Spleen (tissue), 11 donors: Measurements from ENCODE around the gene PMM2. TPM values are rescaled to one million over a fixed set of nuclear protein-coding genes. Genes with fewer than 3 reads are reported as not detected.
A peak's percentile ranks its signal among the peaks of the same experiment; 100 is the strongest.

Source experiments
- DNase-seq: peaks from one replicate; pipeline ENCODE4 v3.0.0-alpha.2; 2020
- H3K27ac ChIP-seq, 8 donors: fragments of 200-600 bp; sonication (generic) in 7 of 8; 1 replicate in 4 of 8; 2 replicates in 4 of 8; pipeline versions ENCODE4 v1.5.0 to v1.8.0; 2016 to 2021; ENCODE audit warnings: inconsistent platforms in 4 of 8, mild to moderate bottlenecking in 4 of 8, moderate library complexity in 1 of 8
- H3K27me3 ChIP-seq, 7 donors: fragments of 200-600 bp; sonication (generic) in 6 of 7; replicated peaks in 1 of 7; 1 replicate in 4 of 7; 2 replicates in 3 of 7; pipeline versions ENCODE4 v1.5.0 to v1.8.0; 2016 to 2021; ENCODE audit warnings: inconsistent platforms in 3 of 7, mild to moderate bottlenecking in 1 of 7
- H3K36me3 ChIP-seq, 6 donors: fragments of 200-600 bp; sonication (generic) in 5 of 6; 1 replicate in 4 of 6; 2 replicates in 2 of 6; pipeline versions ENCODE4 v1.5.0 to v1.8.0; 2016 to 2021; ENCODE audit warnings: inconsistent platforms in 2 of 6
- H3K4me1 ChIP-seq, 6 donors: fragments of 200-600 bp; sonication (generic) in 5 of 6; 1 replicate in 3 of 6; 2 replicates in 3 of 6; pipeline versions ENCODE4 v1.5.0 to v1.8.0; 2016 to 2021; ENCODE audit warnings: inconsistent platforms in 3 of 6
- H3K4me3 ChIP-seq, 8 donors: fragments of 200-600 bp; sonication (generic) in 7 of 8; 1 replicate in 4 of 8; 2 replicates in 4 of 8; pipeline versions ENCODE4 v1.5.0 to v1.8.0; 2016 to 2021; ENCODE audit warnings: inconsistent platforms in 4 of 8, mild to moderate bottlenecking in 4 of 8, moderate library complexity in 2 of 8
- H3K9me3 ChIP-seq, 8 donors: fragments of 200-600 bp; sonication (generic) in 7 of 8; 1 replicate in 4 of 8; 2 replicates in 4 of 8; pipeline versions ENCODE4 v1.5.0 to v1.8.0; 2016 to 2021; ENCODE audit warnings: inconsistent platforms in 4 of 8
- POLR2A ChIP-seq, 3 donors: fragments of 450-650 bp; IDR thresholded peaks; one replicate each; pipeline ENCODE4 v1.5.1; 2017; ENCODE audit warnings: antibody characterized with exemption in 3 of 3, mild to moderate bottlenecking in 1 of 3
- POLR2AphosphoS5 ChIP-seq, 3 donors: sonication (generic); formaldehyde crosslinking; IDR thresholded peaks; one replicate each; pipeline ENCODE4 v1.5.1; 2017; ENCODE audit warnings: antibody characterized with exemption in 3 of 3
- WGBS, 5 donors: extraction: QIAGEN DNeasy Blood & Tissue Kit in 3 of 5; methylation state at CpG; one replicate each; pipeline versions ENCODE4 v1.1.5 to v1.1.7; 2013 to 2018; 5-methylcytosine and 5-hydroxymethylcytosine counted together
- intact Hi-C: fragments of 100-400 bp; cut with DNase I; formaldehyde crosslinking; loops from one replicate; pipeline ENCODE4 v1.15.0; 2023; ENCODE audit warnings: low total_unique reads
- polyA plus RNA-seq, 3 donors: library from polyadenylated mRNA; stranded (reverse); fragments of 200-250 nt; gene quantifications; one replicate each; pipeline ENCODE4 v1.2.1, GENCODE V29; 2013
- total RNA-seq, 7 donors: library from RNA; depleted of rRNA in 3 of 7; stranded (reverse); fragments of >200 nt in 3 of 7; fragmentation: NEBNext Ultra II Directional in 4 of 7; extraction: Animal tissue kit (Norgen Biotek cat#: 25700) in 4 of 7; gene quantifications; one replicate each; pipeline versions ENCODE4 v1.1.0 to v1.2.1, GENCODE V29; 2016 to 2021
- TF ChIP-seq, protein P1 (sequence below), 11 experiments: fragments of 200-600 bp in 7 of 11; fragments of 450-650 bp in 4 of 11; sonication (generic) in 4 of 11; IDR thresholded peaks in 8 of 11; conservative IDR thresholded peaks in 3 of 11; 1 replicate in 7 of 11; 2 replicates in 4 of 11; pipeline versions ENCODE4 v1.4.0 to v1.8.0; 2016 to 2021; ENCODE audit warnings: antibody characterized with exemption in 11 of 11, inconsistent platforms in 4 of 11, mild to moderate bottlenecking in 1 of 11
- donor health status: healthy with polysubstance abuse.
- donor health status: DM: no; HTN: no; CAD: no; lungs with moderate emphysema.
- donor health status: DM: no; HTN: no; CAD: no.
- donor health status: Bipolar disorder and iron deficiency.
- donor health status: healthy.
- donor health status: DM: no; HTN: no; CAD: no.
- donor health status: DM: yes; HTN: yes; CAD: no.

The PMM2 gene
- total and polyA plus RNA-seq, 10 donors, result 13.0 to 38.8 (median 30.8) TPM

GRCh38 chr16:8887431-8887765 lies 89.8 kb downstream of the PMM2 start:
- Histone ChIP-seq H3K36me3 (peaks cover 0 to 47% (median 22%) of the 10 kb centered on the region in 6 donors), H3K27me3 (peaks cover 0 to 31% (median 0%) of the 10 kb centered on the region in 7 donors), H3K9me3 (no peaks in the 10 kb centered on the region), H3K27ac (no peak overlapping the region), H3K4me1 (peaks cover 1 to 45% (median 21%) of the 10 kb centered on the region in 6 donors), H3K4me3 (no peak overlapping the region)
- TF ChIP-seq, protein P1, sequence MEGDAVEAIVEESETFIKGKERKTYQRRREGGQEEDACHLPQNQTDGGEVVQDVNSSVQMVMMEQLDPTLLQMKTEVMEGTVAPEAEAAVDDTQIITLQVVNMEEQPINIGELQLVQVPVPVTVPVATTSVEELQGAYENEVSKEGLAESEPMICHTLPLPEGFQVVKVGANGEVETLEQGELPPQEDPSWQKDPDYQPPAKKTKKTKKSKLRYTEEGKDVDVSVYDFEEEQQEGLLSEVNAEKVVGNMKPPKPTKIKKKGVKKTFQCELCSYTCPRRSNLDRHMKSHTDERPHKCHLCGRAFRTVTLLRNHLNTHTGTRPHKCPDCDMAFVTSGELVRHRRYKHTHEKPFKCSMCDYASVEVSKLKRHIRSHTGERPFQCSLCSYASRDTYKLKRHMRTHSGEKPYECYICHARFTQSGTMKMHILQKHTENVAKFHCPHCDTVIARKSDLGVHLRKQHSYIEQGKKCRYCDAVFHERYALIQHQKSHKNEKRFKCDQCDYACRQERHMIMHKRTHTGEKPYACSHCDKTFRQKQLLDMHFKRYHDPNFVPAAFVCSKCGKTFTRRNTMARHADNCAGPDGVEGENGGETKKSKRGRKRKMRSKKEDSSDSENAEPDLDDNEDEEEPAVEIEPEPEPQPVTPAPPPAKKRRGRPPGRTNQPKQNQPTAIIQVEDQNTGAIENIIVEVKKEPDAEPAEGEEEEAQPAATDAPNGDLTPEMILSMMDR (IDR thresholded peaks at IDR 0.05 in 8 of 11, conservative IDR thresholded peaks at IDR 0.05 in 3 of 11), result no peak
- TF ChIP-seq POLR2AphosphoS5 (IDR thresholded peaks at IDR 0.05), result peak in 1 of 3 donors; percentile 10
- intact Hi-C loops, result no loop called here
- WGBS, 5 donors, result 86 to 93% (median 88%) methylated on average over 5 to 6 of the region's 6 CpGs
- peak; percentile 64 for DNase-seq

DNA sequence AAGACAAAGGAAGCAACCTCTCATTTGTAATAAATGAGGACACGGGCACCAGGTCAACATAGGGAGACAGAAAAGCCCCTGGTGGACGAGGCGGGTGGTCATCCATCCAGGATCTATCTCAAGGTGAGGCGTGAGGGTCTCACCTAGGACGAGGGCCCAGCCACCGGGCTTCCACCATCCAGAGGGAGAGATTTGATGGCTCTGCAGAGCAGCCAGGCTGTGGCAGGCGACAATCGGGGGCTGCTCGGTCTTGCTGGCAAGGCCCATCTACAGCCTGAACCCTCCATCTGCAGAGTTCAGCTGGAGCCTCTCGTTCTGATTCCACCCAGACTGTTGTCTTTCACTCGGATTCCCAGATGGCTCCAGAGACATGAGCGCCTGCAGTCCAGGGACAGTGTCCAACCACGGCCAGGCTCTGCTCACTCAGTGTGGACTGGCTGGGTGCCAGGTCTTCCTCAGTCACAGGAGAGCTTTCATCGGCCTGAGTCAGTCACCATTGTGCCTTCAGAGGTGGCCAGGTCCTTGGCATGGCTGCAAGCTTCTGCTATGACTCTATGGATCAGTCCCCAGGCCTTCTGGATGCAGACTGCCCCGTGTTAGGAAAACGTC lies 90.4 kb downstream of the PMM2 start:
- intact Hi-C loops, result no loop called here
- Histone ChIP-seq H3K27me3 (peaks cover 0 to 27% (median 0%) of the 10 kb centered on the region in 7 donors), H3K36me3 (peaks cover 0 to 53% (median 24%) of the 10 kb centered on the region in 6 donors), H3K9me3 (no peaks in the 10 kb centered on the region), H3K27ac (no peak overlapping the region), H3K4me3 (no peak overlapping the region), H3K4me1 (peaks cover 5 to 51% (median 23%) of the 10 kb centered on the region in 6 donors)
- TF ChIP-seq POLR2AphosphoS5 (IDR thresholded peaks at IDR 0.05), result peak in 2 of 3 donors; percentile 26 to 28
- TF ChIP-seq, protein P1 (IDR thresholded peaks at IDR 0.05 in 8 of 11, conservative IDR thresholded peaks at IDR 0.05 in 3 of 11), result no peak
- WGBS, 5 donors, result 84 to 91% (median 85%) methylated on average over 15 to 16 of the region's 16 CpGs
- peak; percentile 73 for DNase-seq

DNA sequence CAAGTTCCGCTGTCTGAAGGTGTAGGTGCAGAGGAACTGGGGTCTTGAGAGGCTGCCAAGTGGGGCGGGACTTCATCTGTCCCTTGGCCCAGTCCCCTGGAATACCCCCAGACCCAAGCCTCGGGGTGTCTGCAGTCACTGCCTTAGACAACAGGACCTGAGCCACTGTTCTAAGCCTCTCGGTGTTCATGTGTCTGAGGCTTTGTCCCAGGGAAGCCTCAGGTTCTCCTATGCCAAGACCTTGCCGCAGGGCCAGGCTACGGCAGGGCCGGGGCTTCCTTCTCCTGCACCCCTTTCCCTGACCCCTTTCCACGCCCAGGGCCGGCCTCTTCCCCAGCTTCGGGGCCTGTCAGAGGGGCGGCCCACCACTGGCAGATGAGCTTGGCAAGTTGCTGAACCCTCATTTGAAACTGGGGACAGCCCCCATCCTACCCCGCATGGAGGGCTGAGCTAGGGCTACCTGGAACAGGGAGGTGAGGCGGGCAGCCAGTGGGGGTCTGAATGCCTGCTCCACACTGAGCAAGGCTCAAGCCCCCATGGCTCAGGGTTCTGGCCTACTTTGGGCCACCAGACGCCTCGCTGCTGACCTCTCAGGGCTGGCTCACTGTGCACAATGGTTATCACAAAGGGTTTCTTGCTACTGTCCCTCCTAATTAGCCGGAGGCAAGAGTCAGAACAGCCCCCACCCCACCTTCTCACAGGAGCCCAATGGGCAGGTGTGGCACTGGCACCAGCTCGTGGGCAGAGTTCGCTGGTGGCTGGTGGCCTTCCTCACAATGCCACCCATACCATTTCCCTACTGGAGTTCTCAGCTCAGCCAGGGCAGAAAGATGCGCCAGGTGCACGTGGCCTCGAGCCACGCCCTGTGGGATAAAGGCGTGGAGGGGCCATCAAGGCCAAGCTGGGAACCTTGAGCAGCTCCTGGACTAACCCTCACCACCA lies 91.6 kb downstream of the PMM2 start:
- H3K9me3 ChIP-seq, result no peaks in the 10 kb centered on the region
- TF ChIP-seq POLR2AphosphoS5 (IDR thresholded peaks at IDR 0.05) (peak; percentile 23 to 57 (median 36)), POLR2A (IDR thresholded peaks at IDR 0.05) (no peak)
- TF ChIP-seq, protein P1 (IDR thresholded peaks at IDR 0.05 in 8 of 11, conservative IDR thresholded peaks at IDR 0.05 in 3 of 11), result no peak
- intact Hi-C loops, result no loop called here
- H3K36me3 ChIP-seq, result peaks cover 0 to 65% (median 35%) of the 10 kb centered on the region in 6 donors
- H3K4me1 ChIP-seq, result peaks cover 5 to 61% (median 23%) of the 10 kb centered on the region in 6 donors
- peak; percentile 69 for DNase-seq
- H3K4me3 ChIP-seq, result no peak overlapping the region
- H3K27ac ChIP-seq, result no peak overlapping the region
- WGBS, 5 donors, result 86 to 87% (median 87%) methylated on average over 12 to 23 of the region's 23 CpGs
- peaks cover 0 to 17% (median 0%) of the 10 kb centered on the region in 7 donors for H3K27me3 ChIP-seq
